GF-D8 (cell line): ENCODE measurements around the gene ARHGAP33.
A peak's percentile ranks its signal among the peaks of the same experiment; 100 is the strongest.

Source experiments
- DNase-seq: peaks from one replicate; lab custom pipeline; 2025; lab: John Stamatoyannopoulos, UW

Gene ARHGAP33, protein sequence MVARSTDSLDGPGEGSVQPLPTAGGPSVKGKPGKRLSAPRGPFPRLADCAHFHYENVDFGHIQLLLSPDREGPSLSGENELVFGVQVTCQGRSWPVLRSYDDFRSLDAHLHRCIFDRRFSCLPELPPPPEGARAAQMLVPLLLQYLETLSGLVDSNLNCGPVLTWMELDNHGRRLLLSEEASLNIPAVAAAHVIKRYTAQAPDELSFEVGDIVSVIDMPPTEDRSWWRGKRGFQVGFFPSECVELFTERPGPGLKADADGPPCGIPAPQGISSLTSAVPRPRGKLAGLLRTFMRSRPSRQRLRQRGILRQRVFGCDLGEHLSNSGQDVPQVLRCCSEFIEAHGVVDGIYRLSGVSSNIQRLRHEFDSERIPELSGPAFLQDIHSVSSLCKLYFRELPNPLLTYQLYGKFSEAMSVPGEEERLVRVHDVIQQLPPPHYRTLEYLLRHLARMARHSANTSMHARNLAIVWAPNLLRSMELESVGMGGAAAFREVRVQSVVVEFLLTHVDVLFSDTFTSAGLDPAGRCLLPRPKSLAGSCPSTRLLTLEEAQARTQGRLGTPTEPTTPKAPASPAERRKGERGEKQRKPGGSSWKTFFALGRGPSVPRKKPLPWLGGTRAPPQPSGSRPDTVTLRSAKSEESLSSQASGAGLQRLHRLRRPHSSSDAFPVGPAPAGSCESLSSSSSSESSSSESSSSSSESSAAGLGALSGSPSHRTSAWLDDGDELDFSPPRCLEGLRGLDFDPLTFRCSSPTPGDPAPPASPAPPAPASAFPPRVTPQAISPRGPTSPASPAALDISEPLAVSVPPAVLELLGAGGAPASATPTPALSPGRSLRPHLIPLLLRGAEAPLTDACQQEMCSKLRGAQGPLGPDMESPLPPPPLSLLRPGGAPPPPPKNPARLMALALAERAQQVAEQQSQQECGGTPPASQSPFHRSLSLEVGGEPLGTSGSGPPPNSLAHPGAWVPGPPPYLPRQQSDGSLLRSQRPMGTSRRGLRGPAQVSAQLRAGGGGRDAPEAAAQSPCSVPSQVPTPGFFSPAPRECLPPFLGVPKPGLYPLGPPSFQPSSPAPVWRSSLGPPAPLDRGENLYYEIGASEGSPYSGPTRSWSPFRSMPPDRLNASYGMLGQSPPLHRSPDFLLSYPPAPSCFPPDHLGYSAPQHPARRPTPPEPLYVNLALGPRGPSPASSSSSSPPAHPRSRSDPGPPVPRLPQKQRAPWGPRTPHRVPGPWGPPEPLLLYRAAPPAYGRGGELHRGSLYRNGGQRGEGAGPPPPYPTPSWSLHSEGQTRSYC

DNA sequence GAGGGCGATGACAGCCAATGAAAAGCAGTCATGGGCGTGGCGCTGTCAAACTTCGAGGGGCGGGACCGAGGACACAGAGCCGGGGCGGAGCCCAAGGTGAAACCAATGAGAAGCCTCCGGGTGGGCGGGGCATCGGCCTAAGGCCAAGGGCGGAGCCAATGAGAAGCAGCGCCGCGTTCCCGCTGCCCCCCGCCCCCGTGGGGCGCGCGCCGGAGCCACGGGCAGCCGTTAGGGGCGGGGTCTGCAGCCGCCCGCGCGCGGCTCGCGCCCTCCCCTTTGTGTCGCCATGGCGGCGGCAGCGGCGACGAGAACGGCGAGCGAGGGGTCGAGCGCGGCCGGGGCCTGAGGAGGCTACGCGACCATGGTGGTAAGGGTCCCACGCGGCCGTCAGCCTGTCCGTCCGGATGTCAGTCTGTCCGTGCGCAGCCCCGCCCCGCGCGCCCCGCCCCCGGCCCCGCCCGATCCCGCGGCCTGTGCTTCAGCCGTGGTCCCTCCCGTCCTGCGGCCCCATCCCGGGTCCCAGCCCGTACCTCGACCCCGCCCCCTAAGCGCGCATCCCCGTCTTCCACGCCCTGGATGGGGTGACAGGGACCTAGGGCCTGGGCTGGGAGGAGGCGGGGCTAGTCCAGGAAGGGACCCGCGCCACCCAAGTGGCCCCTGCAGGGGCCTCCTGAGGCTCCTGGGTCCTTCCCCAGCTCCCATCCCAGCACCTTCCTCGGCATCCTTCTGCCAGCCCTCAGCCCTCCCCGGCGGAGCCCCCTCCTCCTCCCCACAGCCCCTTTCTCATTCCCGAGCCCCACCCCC, at the start of gene ARHGAP33:
ARHGAP33 (plus strand) TSS at position 267 of the 804 bp plus-strand sequence; CDS start at position 362, 95 bp downstream.
- DNase-seq: peak; percentile 81

DNA sequence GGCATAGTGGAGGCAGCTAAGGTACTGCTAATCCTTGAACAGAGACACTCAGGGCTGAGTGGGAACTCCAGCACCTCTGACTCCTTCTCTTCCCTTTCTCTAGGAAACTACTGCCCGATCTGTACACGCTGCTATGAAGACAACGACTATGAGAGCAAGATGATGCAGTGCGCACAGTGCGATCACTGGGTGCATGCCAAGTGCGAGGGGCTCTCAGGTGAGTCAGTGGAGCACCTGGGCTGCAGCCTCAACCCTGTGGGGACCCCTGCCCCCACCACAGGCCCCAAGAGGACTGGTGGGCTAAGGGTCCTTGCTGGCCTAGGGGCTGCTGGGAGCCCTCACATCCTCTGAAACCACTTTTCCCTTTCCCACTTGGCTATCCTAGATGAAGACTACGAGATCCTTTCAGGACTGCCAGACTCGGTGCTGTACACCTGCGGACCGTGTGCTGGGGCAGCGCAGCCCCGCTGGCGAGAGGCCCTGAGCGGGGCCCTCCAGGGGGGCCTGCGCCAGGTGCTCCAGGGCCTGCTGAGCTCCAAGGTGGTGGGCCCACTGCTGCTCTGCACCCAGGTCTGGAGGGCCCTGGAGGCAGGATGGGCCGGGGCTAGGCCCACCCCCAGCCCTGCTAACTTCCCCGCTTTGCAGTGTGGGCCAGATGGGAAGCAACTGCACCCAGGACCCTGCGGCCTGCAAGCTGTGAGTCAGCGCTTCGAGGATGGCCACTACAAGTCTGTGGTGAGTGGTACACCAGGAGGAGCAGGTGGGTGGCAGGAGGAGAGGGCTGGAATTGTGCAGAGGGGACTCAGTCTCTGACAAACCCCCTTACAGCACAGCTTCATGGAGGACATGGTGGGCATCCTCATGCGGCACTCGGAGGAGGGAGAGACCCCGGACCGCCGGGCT, 48.1 kb upstream of the ARHGAP33 start:
- no peak for DNase-seq

DNA sequence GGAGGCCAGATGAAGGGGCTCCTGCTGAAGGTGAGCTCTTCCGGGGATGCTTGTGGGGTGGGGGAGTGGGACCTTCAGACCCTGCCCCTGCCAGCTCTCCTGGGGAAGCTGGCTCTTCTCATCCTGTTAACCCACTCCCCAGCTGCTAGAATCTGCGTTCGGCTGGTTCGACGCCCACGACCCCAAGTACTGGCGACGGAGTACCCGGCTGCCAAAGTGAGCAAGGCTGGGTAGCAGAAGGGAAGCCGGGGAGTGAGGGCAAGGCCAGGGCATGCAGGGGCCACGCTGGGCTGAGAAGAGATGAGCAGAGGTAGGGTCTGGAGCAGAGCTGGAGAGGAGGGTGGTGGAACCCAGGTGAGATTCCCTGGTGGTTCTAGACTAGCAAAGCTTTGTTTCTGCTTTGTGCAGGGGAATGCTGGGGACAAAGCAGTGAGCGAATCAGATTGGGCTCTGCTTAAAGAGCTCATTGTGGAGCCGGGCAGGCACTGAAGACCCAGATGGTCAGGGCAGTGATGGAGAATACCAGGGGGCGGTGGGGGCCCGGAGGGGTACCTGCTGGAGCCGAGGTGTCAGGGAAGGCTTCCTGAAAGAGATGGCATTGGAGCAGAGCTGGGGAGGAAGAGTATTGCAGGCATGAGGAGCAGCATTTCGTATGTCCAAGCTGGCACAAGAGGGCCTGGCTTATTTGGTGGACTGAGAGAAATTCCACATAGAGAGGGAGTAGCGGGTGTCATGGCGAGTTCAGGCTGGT, 47.2 kb upstream of the ARHGAP33 start:
- DNase-seq: no peak

DNA sequence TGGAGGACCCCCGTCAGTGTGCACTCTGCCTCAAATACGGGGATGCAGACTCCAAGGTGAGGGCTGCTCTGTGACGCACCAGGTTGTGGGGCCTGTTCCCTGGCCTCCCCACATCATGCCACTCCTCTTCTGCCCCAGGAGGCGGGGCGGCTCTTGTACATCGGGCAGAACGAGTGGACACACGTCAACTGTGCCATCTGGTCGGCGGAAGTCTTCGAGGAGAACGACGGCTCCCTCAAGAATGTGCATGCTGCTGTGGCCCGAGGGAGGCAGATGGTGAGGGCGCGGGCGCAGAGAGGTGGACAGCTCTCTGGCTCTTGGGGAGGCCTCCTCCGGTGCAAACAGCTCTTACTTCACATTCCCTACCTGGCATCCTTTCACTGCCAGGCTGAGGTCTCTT, 46.3 kb upstream of the ARHGAP33 start:
- no peak for DNase-seq

DNA sequence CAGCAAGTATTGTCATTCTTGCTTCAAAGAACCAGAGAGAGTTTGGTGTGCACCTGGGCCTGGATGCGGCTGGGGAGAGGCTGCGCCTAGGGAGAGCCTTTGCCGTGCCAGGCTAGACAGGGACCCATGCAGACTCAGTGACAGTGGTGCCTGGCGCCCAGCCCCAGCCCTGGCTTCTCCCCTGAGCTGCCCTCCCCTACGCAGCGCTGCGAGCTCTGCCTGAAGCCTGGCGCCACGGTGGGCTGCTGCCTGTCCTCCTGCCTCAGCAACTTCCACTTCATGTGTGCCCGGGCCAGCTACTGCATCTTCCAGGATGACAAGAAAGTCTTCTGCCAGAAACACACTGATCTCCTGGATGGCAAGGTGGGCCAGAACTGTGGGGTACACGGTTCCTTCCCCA, 45.6 kb upstream of the ARHGAP33 start:
- no peak for DNase-seq

DNA sequence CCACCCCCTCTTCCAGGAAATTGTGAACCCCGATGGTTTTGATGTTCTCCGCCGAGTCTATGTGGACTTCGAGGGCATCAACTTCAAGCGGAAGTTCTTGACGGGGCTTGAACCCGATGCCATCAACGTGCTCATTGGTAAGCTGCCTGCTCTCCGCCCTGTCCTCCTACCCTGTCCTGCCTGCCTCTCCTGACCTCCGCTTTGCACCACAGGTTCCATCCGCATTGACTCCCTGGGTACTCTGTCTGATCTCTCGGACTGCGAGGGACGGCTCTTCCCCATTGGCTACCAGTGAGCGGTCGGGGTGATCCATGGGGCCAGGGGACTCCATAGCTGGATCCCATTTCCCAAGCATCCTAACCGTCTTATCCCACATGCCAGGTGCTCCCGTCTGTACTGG, 45.0 kb upstream of the ARHGAP33 start:
- DNase-seq: no peak

DNA sequence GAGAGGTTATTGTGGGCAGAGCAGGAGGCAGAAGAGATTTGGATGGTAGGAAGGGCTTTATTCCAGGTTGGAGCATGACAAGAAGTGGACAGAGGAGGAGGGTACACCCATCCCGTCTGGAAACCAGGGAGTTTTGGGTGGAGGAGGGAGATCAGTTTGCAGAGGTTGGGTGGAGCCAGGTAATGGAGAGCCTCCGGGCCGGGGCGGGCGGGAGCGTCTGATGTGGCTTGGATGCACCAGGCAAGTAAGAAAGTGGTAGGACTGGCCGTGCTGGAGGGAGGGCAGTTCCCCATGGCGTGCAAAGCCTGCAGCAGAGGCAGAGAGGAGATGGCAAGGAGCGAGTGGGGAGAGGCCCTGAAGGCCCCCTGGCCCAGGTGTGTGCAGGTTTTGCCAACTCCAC, 44.0 kb upstream of the ARHGAP33 start:
- DNase-seq: no peak

DNA sequence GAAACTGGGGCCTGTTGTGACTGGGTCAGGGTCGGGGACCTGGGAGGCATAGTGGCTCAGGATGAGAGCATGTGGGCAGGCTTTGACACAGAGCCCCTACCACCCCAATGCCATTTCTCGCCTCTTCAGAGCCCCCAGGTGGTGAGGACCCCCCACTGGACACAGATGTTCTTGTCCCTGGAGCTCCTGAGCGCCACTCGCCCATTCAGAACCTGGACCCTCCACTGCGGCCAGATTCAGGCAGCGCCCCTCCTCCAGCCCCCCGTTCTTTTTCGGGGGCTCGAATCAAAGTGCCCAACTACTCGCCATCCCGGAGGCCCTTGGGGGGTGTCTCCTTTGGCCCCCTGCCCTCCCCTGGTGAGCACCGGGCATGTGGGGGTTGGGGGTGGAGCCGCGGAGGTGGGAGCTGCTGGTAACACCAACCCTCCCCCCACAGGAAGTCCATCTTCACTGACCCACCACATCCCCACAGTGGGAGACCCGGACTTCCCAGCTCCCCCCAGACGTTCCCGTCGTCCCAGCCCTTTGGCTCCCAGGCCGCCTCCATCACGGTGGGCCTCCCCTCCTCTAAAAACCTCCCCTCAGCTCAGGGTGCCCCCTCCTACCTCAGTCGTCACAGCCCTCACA, 43.5 kb upstream of the ARHGAP33 start:
- no peak for DNase-seq

DNA sequence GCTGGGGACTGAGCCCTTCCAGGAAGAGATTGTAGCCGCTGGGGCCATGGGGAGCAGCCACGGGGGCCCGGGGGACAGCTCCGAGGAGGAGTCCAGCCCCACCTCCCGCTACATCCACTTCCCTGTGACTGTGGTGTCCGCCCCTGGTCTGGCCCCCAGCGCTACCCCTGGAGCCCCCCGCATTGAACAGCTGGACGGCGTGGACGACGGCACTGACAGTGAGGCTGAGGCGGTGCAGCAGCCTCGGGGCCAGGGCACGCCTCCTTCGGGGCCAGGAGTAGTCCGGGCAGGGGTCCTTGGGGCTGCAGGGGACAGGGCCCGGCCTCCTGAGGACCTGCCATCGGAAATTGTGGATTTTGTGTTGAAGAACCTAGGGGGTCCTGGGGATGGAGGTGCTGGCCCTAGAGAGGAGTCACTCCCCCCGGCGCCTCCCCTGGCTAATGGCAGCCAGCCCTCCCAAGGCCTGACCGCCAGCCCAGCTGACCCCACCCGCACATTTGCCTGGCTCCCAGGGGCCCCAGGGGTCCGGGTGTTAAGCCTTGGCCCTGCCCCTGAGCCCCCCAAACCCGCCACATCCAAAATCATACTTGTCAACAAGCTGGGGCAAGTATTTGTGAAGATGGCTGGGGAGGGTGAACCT, 42.7 kb upstream of the ARHGAP33 start:
- DNase-seq: no peak

DNA sequence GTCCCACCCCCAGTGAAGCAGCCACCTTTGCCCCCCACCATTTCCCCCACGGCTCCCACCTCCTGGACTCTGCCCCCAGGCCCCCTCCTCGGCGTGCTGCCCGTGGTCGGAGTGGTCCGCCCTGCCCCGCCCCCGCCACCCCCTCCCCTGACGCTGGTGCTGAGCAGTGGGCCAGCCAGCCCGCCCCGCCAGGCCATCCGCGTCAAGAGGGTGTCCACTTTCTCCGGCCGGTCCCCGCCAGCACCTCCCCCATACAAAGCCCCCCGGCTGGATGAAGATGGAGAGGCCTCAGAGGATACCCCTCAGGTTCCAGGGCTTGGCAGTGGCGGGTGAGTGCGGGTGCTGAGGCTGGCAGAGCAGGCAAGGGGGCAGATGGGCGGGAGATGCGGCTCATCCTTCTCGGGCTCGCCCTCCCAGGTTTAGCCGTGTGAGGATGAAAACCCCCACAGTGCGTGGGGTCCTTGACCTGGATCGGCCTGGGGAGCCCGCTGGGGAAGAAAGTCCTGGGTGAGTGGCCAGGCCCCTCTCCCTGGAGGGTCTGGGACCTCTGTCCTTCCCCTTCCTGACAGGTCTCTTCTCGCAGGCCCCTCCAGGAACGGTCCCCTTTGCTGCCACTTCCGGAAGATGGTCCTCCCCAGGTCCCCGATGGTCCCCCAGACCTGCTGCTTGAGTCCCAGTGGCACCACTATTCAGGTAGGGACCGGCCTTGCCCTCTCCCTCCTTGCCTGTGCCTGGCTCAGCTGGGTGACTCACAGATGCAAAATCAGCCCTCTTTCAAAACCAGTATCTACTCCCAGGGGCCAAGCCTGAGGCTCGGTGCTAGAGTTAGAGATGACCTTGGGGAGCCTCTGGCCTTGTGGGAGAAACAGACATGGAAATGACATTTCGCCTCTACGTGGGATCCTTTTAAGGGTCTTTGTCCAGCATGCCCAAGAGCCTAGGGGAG, 41.9 kb upstream of the ARHGAP33 start:
- no peak for DNase-seq

DNA sequence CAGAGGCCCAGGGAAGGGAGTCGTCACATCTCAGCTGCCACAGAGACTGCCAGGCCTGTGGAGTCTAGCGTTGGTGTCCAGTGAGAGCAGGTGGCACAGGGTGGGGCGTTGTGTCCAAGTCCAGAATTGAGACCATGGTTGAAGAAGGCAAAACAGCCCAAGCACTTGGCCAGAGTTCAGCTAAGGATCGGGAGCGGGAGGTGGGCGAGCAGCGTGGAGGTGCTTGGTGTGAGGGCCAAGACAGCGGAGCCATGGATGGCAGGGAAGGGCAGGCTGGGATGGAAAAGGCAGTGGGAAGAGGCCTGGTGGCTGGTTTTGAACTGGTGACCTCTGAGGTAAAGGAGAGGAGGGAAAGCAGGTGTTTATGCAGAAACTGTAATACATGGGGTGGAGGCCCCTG, 41.1 kb upstream of the ARHGAP33 start:
- DNase-seq: no peak

DNA sequence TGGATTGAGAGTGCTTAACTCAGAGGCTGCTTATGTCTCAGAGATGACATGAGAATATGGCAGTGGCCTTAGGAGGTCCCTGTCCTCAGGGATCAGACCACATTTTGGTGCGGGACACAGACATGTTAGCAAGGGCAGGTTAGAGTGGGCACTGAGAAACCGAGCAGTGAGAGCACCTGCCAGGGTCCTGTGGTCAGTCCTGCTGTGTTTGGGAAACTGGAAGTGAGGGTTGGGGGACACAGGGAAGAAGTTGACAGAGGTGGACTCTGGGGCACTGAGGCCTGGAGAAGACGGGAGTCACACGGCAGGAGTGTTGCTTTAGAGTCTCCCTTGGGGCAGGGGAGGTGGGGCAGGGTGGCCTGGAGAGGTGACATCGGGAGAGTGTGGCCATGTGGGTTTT, 40.5 kb upstream of the ARHGAP33 start:
- no peak for DNase-seq

DNA sequence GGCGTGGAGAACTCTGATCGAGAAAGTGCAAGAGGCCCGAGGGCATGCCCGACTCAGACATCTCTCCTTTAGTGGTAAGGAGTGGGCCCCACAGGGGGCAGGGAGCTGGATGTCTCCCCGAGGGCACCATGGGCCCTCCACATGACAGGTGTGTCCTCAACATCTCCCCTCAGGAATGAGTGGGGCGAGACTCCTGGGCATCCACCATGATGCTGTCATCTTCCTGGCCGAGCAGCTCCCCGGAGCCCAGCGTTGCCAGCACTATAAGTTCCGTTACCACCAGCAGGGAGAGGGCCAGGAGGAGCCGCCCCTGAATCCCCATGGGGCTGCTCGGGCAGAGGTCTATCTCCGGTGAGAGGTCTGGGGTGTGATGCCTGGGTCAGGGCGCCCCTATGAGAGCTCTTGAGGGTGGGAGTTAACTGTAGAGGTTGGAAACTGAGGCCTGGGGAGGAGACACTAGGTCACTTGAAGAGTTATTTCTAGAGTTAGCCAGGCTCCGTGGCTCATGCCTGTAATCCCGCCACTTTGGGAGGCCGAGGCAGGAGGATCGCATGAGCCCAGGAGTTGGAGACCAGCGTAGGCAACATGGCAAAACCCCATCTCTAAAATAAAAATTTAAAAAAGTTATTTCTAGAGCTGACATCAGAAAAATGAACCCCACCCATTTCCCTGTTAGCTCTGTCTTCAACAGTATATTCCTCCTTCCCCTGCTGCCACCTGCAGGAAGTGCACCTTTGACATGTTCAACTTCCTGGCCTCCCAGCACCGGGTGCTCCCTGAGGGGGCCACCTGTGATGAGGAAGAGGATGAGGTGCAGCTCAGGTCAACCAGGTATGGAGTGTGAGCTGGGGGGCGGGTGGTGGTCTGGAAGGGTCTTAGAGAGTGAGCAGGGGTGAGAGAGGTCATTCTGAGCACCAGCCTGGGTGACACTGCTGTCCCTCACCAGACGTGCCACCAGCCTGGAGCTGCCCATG, 38.2 kb upstream of the ARHGAP33 start:
- no peak for DNase-seq

DNA sequence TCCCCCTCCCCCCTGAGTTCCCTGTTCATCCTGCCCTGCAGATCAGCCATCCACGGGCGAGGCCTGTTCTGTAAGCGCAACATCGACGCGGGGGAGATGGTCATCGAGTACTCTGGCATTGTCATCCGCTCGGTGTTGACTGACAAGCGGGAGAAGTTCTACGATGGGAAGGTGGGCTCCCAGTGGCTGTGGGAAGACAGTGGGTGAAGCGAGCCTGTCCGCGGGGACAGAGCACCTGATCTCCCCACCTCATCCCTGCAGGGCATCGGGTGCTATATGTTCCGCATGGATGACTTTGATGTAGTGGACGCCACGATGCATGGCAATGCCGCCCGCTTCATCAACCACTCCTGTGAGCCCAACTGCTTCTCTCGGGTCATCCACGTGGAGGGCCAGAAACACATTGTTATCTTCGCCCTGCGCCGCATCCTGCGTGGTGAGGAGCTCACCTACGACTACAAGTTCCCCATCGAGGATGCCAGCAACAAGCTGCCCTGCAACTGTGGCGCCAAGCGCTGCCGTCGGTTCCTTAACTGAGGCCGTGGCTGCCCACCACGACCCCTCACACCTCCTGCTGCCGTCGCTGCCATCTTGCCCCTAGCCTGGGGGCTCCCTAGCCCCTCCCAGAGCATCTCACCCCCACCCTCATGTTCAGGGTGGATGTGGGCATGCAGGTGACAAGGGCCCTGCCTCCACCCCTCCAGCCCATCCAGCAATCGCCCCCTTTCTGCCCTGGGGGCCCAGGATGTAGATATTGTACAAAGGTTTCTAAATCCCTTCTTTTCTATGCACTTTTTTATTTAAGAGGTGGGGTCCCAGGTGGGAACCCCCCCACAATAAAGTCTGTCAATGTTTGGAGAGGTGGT, 37.1 kb upstream of the ARHGAP33 start:
- DNase-seq: no peak

DNA sequence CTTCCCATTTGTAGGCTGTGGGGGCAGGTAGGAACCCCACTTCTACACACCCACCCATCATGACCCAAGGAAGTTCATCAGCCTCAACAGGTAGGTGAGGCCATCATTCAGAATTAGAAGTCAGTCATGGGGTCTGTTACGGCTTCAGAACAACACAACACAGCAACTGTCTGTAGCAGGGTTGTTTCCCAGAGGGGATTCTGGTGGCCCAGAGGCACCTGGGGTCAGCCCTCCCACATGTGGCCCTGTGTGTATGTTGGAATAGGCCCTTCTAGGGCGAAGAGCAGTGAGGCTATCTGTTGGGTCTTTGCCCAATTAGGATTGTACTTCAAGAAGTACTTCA, 36.5 kb upstream of the ARHGAP33 start:
- DNase-seq: no peak
